PC-9 (cell line): Measurements from ENCODE around the gene KIR2DL1.

Experiments used
- EZH2 ChIP-seq: fragments of 200-600 bp; sonication (generic); IDR thresholded peaks from 2 replicates; pipeline ENCODE4 v1.8.0; 2017; ENCODE audit warnings: antibody characterized with exemption, low read depth
- TF ChIP-seq, protein P1 (sequence below): fragments of 200-600 bp; sonication (generic); conservative IDR thresholded peaks from 2 replicates; pipeline ENCODE4 v1.6.1; 2017; ENCODE audit warnings: mixed run types, antibody characterized with exemption, mild to moderate bottlenecking, moderate library complexity

DNA sequence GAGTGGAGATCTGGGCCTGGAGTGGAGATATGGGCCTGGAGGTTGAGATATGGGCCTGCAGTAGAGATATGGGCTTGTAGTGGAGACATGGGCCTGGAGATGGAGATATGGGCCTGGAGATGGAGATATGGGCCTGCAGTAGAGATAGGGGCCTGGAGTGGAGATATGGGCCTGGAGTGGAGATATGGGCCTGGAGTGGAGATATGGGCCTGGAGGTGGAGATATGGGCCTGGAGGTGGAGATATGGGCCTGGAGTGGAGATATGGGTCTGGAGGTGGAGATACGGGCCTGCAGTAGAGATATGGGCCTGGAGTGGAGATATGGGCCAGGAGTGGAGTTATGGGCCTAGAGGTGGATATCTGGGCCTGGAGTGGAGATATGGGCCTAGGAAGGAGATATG, 30.9 kb upstream of the KIR2DL1 start:
- no peak for TF ChIP-seq EZH2
- TF ChIP-seq, protein P1, sequence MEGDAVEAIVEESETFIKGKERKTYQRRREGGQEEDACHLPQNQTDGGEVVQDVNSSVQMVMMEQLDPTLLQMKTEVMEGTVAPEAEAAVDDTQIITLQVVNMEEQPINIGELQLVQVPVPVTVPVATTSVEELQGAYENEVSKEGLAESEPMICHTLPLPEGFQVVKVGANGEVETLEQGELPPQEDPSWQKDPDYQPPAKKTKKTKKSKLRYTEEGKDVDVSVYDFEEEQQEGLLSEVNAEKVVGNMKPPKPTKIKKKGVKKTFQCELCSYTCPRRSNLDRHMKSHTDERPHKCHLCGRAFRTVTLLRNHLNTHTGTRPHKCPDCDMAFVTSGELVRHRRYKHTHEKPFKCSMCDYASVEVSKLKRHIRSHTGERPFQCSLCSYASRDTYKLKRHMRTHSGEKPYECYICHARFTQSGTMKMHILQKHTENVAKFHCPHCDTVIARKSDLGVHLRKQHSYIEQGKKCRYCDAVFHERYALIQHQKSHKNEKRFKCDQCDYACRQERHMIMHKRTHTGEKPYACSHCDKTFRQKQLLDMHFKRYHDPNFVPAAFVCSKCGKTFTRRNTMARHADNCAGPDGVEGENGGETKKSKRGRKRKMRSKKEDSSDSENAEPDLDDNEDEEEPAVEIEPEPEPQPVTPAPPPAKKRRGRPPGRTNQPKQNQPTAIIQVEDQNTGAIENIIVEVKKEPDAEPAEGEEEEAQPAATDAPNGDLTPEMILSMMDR = no peak
